NOMO-1 treated with dmso at 0.1 percent for 144 hours (cell line): ENCODE results near the gene PHTF1.

ENCODE experiments used
- DNase-seq: peaks from one replicate; lab custom pipeline; 2025; ENCODE audit not compliant: unreplicated experiment; lab: John Stamatoyannopoulos, UW

Gene PHTF1

GRCh38 chr1:113759333-113760101, at the start of gene PHTF1:
Gene PHTF1 (minus strand): TSS chr1:113759486. CDS start chr1:113758703, 783 bp downstream.
- peak; percentile 88 for DNase-seq

DNA sequence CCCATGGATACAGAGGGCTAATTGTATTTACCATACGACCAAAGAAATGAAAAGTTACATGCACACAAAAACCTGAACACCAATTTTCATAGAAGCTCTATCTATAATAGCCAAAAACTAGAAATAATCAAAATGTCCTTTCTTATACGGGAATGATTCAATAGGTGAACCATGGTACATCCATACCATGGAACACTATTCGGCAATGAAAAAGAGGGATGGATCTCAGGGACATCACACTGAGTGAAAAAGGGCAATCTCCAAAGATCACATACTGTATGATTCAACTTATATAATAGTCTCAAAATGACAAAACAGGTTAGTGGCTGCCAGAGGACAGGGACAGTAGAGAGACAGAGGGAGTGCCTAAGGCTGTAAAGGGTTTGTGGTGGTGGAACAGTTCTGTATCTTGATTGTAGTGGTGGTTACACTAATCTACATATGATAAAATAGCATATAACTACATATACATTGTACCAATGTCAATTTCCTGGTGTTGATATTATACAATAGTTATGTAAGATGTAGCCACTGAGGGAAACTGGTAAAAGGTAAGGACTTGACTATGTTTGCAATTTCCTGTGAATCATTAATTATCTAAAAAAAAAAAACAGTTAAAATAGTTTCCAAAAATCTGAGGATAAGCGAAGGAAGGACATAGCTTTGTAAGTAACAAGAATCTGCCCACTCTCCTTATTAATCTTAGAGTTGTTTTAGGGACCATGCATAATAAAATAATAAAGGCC, 49.3 kb upstream of the PHTF1 start:
- DNase-seq = no peak

DNA sequence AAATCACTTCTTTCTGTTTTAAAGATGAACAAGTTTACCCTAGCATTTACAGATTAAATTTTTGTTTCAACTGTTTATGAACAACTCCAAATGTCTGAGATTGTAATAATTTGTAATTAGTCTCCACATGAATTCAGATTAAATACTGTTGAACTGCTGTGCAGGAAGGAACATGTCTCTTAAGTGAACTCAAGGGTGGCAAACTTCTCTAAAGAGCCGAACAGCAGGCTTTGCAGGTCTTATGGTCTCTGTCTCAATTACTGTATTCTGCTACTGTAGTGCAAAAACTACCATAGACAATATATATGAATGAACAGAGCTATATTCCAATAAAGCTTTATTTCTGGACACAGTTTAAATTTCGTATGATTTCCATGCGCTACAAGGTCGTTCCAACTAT, 46.4 kb upstream of the PHTF1 start:
- no peak for DNase-seq

DNA sequence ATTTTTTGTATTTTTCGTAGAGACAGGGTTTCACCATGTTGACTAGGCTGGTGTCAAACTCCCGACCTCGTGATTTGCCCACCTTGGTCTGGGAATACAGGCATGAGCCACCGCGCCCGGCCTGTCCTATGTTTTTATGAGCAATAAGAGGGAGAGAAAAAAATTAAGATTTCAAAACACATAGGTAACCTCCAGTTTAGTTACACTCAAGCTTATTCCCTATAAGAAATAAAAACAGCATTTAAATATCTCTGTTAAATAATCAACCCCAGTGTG, 45.9 kb upstream of the PHTF1 start:
- DNase-seq = no peak

DNA sequence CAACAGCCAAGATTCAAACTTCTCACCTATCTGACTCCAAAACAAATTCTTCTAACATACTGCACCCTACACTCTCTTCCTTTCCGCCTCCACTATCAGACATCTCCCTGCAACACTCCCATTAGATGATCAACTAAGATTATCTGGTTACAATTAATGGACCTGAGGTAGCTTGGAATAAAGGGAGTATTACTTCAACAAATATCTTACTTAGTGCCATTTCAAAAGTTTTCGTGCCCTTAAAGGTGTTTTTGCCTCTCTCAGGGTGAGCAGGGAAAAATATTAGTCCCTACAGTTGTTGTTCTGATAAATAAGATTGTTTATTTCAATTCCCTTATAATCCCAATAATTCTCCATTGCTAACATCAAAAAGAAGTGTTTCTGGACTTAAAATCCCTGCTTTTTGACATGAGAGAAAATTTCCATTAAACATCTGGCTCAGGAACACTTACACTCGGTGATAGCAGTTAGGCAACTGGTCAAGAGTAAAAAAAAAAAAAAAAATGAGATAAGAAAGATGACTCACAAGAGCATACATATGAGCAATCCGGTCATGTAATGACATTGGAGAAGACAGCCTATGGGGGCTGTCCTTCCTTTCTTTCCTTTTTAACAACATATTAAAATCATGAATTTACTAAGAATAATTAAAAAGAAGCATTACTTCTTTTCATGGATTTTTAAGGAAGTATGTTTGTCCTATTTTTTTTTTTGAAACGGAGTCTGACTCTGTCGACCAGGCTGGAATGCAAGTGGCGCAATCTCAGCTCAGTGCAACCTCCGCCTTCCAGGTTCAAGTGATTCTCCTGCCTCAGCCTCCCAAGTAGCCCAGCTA, 45.4 kb upstream of the PHTF1 start:
- DNase-seq = peak; percentile 14

- no peak for DNase-seq
These were observed 43.2 kb upstream of the PHTF1 start for GRCh38 chr1:113802367-113803007.

DNA sequence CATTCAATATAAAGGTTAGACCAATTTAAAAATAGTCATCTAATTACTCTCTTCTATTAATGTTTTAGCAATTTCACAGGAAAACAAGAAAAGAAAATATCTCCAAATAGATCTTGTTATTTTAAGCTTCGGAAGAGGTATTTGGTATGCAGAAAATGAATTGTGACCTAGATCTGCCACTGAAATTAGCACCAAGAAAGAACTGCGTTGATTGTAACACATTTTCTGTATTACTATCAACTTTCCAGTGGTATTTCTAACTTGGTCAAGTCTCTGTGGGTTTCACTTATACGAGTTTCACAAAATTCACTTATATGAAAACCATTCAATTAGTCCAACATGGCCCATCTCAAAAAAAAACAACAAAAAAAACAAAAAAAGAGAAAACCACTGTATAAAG, 41.2 kb upstream of the PHTF1 start:
- no peak for DNase-seq

DNA sequence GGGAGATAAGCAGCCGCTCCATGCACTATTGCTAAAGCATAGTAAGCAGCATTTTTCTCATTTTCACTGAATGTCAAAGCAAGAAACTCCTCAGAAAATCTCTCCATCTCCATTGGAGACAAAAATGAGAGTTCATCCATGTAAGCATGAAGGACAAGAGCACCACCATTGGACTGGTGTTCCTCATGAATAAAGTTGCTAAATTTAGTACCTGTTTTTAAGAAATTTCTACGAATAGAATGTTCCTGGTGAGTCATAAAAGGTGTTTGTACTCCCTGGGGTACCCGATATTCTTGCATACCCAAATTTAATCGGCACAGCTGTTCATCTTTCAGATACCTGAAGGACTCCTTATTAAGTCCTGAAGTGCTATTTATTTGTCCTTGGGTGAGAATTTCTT, 38.2 kb upstream of the PHTF1 start:
- no peak for DNase-seq

- DNase-seq = no peak
These were observed 34.9 kb upstream of the PHTF1 start for GRCh38 chr1:113793878-113794834.

- DNase-seq = no peak
These were observed 33.7 kb upstream of the PHTF1 start for GRCh38 chr1:113792986-113793385.

GRCh38 chr1:113792471-113792870, 33.2 kb upstream of the PHTF1 start:
- no peak for DNase-seq

DNA sequence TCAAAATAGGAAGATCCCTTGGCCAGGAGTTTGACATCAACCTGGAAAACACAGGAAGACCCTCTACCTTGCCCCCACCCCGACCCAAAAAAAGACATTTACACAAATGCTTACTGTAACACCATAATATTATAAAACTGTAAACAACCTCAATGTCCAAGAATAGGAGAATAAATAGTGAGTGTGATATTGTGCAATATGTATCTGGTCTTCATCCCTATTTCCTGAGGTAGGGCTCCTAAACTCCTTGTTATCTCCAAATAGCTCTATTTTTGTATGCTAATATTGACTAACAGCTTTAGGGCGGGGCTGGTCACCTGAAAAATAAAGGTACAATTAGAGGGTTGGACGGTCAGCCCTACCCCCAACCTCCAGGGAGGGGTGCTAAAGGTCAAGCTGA, 29.5 kb upstream of the PHTF1 start:
- DNase-seq = no peak

GRCh38 chr1:113787663-113788062, 28.4 kb upstream of the PHTF1 start:
- no peak for DNase-seq

GRCh38 chr1:113786069-113786468, 26.8 kb upstream of the PHTF1 start:
- DNase-seq = no peak

GRCh38 chr1:113784104-113784779, 25.0 kb upstream of the PHTF1 start:
- DNase-seq = no peak

GRCh38 chr1:113783254-113784103, 24.2 kb upstream of the PHTF1 start:
- peak; percentile 84 for DNase-seq

DNA sequence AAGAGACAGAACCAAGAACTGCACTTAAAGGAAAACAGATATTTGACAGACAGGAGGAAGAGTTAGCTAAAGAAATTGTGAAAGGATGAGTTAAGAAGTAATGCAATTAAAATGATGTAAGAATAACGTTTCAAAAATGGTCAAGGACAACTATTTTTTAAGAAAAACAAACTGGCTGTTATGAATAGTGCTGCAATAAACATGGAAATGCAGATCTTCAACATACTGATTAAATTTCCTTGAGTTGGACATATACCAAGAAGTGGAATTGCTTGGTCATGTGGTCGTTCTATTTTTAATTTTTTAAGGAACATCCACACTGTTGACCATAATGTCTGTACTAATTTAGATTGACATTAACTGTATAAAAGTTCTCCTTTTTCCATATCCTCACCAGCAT, 23.1 kb upstream of the PHTF1 start:
- peak; percentile 16 for DNase-seq

- DNase-seq = peak; percentile 36
These were observed 21.3 kb upstream of the PHTF1 start for GRCh38 chr1:113780374-113781146.
